NCI-H187 (cell line): ENCODE data around the gene APLP2.

Experiments used
- DNase-seq, 2 experiments: peaks; one replicate each; lab custom pipeline; 2025; lab: John Stamatoyannopoulos, UW

Gene APLP2

DNA sequence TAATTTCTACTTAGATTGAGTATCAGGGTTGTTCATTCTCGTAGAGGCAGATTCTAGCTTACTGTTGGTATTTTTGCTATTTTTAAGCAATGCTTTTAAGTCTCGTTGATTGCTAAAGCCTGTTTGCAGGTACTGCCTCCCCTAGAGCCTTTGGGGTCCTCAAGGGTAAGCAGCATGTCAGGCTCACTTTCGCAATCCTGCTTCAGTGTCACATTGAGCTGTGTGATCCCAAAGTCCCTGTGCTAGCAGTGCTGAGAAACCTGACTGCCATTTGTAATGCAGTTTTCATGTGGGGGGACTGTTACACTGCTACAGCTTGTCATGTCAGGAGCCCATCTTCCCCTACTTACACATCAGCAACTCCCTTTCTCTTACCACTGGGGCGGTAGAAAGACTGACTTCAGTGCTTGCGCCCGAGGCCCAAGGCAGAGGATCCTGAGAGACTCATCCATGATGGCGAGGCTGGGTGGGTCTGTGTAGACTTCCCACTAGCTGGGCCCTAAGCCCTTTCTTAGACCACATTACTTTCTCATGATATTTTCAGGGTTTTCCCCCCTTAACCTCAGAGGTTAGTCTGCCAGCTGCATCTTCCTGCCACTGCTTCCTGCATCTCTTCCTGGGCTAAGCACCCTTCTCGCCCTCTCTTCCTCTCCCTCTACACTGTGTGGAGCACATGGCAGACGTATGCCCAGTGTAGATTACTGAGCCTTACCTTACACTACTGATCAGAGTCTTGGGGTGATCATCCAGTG is 49.1 kb downstream of the APLP2 start:
- DNase-seq: no peak

GRCh38 chr11:130120045-130120444 is 50.4 kb downstream of the APLP2 start:
- no peak for DNase-seq

DNA sequence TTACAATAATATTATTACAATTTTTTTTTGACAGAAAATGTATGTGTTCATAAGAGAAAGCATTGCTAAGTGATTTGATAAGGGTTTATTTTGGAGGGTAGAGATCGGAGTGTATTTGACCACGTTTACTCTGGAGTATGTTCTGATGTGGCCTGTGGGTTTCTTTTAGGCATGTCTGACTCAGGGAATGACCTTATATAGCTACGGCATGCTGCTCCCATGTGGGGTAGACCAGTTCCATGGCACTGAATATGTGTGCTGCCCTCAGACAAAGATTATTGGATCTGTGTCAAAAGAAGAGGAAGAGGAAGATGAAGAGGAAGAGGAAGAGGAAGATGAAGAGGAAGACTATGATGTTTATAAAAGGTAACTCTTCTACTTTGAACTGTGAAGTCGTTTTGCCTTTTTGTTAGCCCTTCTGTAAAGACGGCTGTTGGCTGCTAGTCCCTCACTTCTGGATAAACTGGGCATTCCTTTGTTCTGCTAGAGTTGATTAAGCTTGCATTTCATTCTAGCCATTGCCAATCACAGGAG is 51.8 kb downstream of the APLP2 start:
- DNase-seq: no peak

- no peak for DNase-seq
Measured at GRCh38 chr11:130122141-130122575, 52.5 kb downstream of the APLP2 start.

DNA sequence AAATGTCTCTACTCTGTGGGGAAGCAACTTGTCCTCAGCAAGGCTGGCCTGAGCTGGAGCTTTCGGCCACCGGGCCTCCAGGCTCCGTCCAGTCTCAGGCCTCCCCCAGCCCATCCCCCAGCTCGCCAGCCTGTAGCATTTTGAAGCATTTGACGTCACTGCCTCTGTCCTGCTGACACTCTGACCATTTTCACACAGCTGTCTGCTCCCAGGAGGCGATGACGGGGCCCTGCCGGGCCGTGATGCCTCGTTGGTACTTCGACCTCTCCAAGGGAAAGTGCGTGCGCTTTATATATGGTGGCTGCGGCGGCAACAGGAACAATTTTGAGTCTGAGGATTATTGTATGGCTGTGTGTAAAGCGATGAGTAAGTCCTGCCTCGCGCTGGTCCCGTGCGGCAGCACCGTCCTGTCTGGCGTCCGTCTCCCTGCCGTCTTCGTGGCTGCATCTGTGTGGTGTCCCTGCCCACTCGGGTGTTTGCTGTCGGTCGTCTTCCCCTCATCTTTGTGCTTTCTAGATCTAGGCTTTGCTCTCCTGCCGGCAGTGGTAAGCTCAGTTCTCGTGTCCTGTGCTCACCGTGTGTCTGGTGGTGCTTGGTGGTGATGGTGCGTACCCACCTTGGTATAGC is 53.8 kb downstream of the APLP2 start:
- DNase-seq: no peak

- DNase-seq: no peak
Measured at GRCh38 chr11:130124096-130124495, 54.4 kb downstream of the APLP2 start.

DNA sequence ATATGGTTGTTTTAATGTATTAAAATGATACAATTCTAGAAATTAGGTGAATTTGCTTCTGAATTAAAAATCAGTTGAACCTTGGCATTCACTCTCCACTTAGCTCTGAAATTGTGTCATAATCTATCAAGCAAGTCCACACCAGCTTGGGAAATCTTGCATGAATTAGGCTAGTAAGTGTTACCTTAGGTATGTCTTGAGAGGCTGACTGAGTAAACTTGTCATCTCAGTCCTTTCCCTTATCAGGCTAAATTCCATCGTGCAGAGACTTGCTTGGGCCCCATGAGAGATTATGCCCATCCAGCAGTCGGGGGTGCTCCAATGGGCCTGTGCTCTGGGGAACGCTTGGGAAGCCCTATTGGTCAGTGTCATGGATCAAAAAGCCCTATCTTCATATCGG is 55.9 kb downstream of the APLP2 start:
- DNase-seq: no peak

DNA sequence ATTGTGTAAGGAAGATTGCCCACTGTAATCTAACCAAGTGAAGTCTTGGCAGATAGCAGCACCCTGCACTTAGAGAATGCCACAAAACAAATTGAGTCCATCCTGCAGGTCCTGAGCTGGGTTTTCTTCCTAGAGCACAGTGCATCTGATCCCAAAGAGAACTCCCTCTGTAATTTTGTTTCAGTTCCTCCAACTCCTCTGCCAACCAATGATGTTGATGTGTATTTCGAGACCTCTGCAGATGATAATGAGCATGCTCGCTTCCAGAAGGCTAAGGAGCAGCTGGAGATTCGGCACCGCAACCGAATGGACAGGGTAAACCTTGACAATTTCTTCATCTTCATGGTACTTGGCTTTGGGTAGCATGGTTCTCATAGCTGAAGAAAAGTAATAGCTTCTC is 56.8 kb downstream of the APLP2 start:
- DNase-seq: no peak

DNA sequence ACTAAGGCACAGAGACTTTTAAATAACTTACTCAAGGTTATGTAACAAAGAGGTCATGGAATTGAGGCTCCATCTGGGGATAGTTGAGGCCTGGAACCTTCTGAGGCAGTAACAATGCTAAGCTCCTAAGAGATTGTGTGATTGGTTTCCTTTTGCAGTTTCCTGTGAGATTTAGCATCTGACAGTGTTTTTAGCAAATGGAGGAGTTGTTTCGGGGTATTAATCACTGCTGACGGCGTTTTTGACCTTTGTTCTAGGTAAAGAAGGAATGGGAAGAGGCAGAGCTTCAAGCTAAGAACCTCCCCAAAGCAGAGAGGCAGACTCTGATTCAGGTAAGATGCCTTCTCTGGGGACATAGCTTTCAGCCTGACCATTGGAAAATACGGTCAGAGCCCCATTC is 57.8 kb downstream of the APLP2 start:
- DNase-seq: no peak

DNA sequence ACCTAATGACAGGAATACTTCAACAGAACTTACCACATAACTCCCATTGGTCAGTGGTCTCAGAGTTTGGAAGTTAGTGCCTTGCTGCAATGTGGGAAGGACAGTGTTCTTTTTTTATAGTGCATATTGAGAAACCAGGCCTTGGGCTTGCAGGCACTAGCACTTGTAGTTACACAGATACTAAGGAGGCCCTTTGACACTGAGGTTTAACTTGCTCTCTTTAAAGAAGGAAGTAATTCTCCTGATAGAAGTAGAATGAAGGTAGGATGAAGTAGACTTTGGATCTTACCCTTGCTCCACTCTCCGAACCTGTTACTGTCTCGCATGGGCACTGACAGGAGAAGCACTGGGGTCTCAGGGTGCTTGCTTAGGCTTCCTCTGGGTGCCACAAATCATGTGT is 58.9 kb downstream of the APLP2 start:
- no peak for DNase-seq

- DNase-seq: no peak
Measured at GRCh38 chr11:130129922-130130321, 60.2 kb downstream of the APLP2 start.

GRCh38 chr11:130131961-130132850 is 62.5 kb downstream of the APLP2 start:
- DNase-seq: peak; percentile 25 to 73

DNA sequence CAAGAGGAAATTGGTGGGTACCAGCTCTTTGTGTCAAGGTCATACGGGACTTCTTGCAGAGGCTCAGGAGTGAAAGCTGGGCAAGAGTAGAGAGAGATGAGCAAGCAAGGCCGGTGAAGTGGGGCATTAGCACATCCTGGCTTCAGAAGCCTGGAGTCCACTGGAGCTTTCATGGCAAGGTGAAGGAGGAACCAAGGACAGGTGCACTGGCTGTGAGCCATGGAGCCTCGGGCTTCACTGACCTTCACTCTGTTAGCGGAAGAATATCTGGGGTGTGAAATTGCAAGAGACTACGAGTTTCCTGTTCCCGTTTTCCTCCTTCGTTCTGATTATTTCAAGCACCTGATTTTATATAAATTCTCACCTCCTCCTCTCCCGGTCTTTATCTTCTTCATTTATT is 64.0 kb downstream of the APLP2 start:
- DNase-seq: no peak

DNA sequence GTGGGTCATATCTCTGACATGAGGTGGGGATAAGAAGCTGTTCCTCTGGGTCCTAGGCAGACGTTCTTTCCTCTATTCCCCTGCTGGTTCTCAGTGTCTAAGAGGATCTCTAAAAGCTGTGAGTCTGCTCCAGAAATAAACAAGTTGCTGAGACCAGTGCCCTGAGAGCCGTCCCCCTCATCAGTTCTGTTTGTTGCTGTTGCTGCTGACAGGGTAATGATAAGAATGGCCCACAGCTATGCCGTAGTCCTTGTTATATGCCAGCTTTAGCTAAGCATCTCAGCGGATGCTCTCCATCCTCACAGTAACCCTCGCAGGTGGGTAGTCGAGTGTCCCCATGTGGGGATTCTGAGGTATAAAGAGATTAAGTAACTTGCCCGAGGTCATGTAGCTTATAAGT is 66.4 kb downstream of the APLP2 start:
- no peak for DNase-seq

- no peak for DNase-seq
Measured at GRCh38 chr11:130137999-130138398, 68.3 kb downstream of the APLP2 start.

DNA sequence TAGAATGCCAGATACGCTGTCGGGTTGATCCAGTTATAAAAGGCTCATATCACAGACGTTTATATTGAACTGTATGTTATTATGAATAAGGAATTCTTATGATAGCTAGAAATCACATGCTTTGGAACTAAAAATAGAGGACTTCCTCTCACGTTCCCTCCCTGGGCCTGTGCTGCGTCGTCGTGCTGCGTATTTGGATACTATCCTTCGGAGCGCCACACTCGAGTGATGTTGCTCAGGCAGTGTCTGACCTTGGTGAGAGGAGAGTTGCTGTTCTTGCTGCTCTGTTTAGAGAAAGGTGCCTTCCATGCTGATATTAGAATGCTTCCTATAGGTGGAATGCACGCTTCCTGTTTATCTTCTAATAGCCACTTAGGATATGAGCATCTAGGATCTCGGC is 69.7 kb downstream of the APLP2 start:
- no peak for DNase-seq

GRCh38 chr11:130141561-130142341 is 72.1 kb downstream of the APLP2 start:
- no peak for DNase-seq

GRCh38 chr11:130144141-130144540 is 74.4 kb downstream of the APLP2 start:
- DNase-seq: no peak

- DNase-seq: no peak
Measured at GRCh38 chr11:130144861-130145281, 75.2 kb downstream of the APLP2 start.

DNA sequence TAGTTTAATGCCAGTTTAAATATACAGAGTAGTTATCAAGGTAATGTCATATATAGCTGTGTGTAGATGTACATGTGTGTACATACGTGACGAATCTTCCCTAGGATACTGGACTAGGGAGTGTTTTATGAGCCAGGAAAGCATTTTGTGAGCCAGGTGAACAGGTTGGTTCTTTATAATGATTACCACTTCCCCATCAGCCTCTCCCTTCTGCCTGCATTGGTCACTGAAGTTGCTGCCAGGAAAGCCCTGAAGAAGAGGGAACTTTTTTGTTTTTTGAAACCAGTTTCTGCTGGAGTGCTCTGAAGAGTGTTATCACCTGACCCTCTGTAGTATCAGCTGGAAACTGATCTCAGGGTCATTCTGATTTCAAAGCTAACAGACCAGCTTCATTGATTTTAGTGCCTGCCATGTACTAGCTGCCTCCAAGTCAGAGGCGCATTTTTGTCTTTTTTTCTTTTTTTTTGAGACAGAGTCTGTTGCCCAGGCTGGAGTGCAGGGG is 75.7 kb downstream of the APLP2 start:
- no peak for DNase-seq

DNA sequence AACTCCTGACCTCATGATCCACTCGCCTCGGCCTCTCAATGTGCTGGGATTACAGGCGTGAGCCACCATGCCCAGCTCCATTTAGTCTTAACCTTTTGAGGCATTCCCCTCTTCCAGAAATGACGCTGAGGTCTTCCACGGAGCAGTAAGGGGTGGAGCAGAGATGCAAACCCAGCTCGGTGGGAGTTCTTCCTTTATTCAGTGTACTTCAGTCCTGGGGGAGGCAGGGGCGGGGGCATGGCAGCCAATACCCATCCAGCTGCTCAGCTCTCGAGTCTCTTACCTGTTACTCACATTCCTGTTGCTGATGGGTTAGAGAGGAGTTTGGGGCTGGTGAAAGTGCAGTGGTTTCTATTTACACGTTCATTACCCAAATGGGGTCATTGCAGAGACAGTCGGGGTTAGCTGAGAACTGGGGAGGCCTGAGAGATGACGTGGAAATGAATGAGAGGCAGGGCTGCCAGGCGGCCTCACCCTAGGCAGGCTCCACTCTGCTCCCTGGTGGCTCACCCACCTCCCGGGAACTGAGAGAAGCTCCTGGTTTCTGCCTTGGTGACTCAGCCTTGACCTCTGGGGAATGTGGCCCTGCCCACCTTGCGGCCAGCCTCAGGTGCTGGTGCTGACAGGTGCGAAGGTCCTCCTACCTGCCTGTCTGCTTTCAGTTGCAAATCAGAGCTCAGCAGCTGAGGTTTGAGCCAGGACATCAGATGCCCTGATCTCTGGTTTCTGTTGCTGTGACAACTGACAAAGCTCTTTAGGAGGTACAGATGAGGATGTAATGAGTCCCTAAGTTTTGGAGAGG is 76.5 kb downstream of the APLP2 start:
- no peak for DNase-seq
